Activated CD4-positive, alpha-beta T cell treated with anti-CD3 and anti-CD28 coated beads for 36 hours (primary cell): ENCODE measurements around the gene PRDX3. TPM values are rescaled to one million over a fixed set of nuclear protein-coding genes. Genes with fewer than 3 reads are reported as not detected.
A peak's percentile ranks its signal among the peaks of the same experiment; 100 is the strongest.

ENCODE experiments used
- ATAC-seq: fragments of 200-7000 bp; cut with Tn5 transposase; one replicate; pipeline ENCODE4 v1.10.0; 2021; ENCODE audit warnings: mild to moderate bottlenecking, moderate library complexity
- CTCF ChIA-PET: fragments of 350-600 bp; sonication (Branson Sonifier 250); formaldehyde crosslinking; loops from one replicate; lab custom pipeline; 2021; ENCODE audit warnings: antibody characterized with exemption; lab: Charles Lee
- POLR2A ChIA-PET: fragments of 350-600 bp; sonication (Branson Sonifier 250); formaldehyde crosslinking; loops from one replicate; lab custom pipeline; 2021; ENCODE audit warnings: antibody characterized with exemption, inconsistent platforms; lab: Charles Lee
- DNase-seq: peaks from one replicate; pipeline ENCODE4 v3.0.0-alpha.2; 2020
- H3K27ac Mint-ChIP-seq: one replicate; pipeline ENCODE4 v1.8.0; 2021; ENCODE audit warnings: mixed read lengths
- H3K27me3 Mint-ChIP-seq: one replicate; pipeline ENCODE4 v1.8.0; 2021; ENCODE audit warnings: mixed read lengths
- H3K36me3 Mint-ChIP-seq: one replicate; pipeline ENCODE4 v1.8.0; 2021; ENCODE audit warnings: low read depth, mixed read lengths
- H3K4me1 Mint-ChIP-seq: one replicate; pipeline ENCODE4 v1.8.0; 2021; ENCODE audit warnings: mixed read lengths
- H3K4me3 Mint-ChIP-seq: one replicate; pipeline ENCODE4 v1.8.0; 2021; ENCODE audit warnings: mild to moderate bottlenecking, moderate library complexity, mixed read lengths
- H3K9me3 Mint-ChIP-seq: one replicate; pipeline ENCODE4 v1.8.0; 2021; ENCODE audit warnings: low read depth, mixed read lengths
- intact Hi-C, 2 experiments: fragments of 100-400 bp; cut with DNase I in 1 of 2; cut with micrococcal nuclease in 1 of 2; formaldehyde crosslinking; loops; one replicate each; pipeline versions ENCODE4 v1.14.2 to v1.15.1; 2022 to 2024; cut with DNase I, micrococcal nuclease
- total RNA-seq, 2 experiments: library from RNA; stranded (reverse); gene quantifications; one replicate each; pipeline ENCODE4 v1.2.3, GENCODE V29; 2021

PRDX3 gene
- total RNA-seq, 2 experiments from 2014 or later, result 160 to 217 TPM

DNA sequence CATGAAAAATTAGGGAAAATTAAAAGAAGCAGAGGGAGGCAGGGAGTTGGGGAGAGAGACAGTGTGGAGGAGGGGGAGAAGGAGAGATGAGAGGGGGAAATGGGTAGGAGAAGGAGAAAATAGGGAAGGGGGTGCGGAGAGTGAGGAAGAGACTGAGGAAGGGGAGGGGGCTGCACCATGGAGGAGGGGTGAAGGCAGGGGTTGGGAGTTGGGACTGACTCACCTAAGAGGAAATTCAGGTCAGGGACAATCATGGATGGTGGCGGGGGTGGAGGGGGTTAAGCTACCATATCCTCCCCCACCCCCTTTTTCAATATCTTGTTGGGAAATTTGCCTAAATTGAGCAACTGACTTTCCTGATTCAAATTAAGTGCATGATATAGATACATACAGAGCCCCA, 36.8 kb upstream of the PRDX3 start:
- no peak for DNase-seq
- no peak overlapping the region for H3K27ac Mint-ChIP-seq
- CTCF ChIA-PET, result interaction anchor here (0.9 kb wide), 1 partner anchor 25 kb away, joined by 4 read pairs; no protein-coding TSS in a partner anchor
- no peaks in the 10 kb centered on the region for H3K9me3 Mint-ChIP-seq
- H3K27me3 Mint-ChIP-seq, result no peaks in the 10 kb centered on the region
- POLR2A ChIA-PET, result no interaction called here
- intact Hi-C loops, result no loop called here
- H3K4me1 Mint-ChIP-seq, result peaks cover 45% of the 10 kb centered on the region
- no peak overlapping the region for H3K4me3 Mint-ChIP-seq
- H3K36me3 Mint-ChIP-seq, result peaks cover 4% of the 10 kb centered on the region
- no peak for ATAC-seq

- intact Hi-C loops, result no loop called here
- Mint-ChIP-seq H3K27ac (peak overlapping the region; percentile 94), H3K4me3 (peak overlapping the region; percentile 68), H3K36me3 (peaks cover 4% of the 10 kb centered on the region), H3K4me1 (peaks cover 49% of the 10 kb centered on the region), H3K27me3 (no peaks in the 10 kb centered on the region), H3K9me3 (no peaks in the 10 kb centered on the region)
- POLR2A ChIA-PET, result interaction anchor here (0.7 to 1.2 kb wide), 4 partner anchors 14 to 326 kb away, joined by 3 read pairs; no protein-coding TSS in a partner anchor
- DNase-seq (peak; percentile 22), ATAC-seq (no peak)
- CTCF ChIA-PET, result interaction anchor here (0.7 to 7.2 kb wide), 11 partner anchors 8 to 304 kb away, joined by 3 to 35 read pairs (median 4); no protein-coding TSS in a partner anchor
Observed at GRCh38 chr10:119211625-119212441, 33.2 kb upstream of the PRDX3 start.

DNA sequence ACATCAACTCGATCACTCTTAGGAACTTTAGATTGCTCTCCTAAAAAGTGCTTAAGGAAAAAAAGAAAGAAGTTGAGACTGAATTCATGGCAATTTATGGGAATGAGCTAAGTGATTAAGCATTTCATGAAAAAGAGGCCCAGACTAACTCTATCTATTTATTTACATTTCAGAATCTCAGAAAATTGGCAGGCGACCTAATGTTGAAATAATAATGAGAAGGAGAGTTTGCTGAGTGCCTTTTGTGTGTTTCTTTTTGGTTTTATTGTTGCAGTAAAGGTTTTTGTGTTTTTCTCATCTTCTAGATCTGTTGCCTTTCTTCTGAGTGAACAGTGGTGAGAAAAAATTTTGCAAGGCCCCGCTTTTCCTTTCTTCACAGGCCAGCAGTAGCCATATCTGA, 32.6 kb upstream of the PRDX3 start:
- Mint-ChIP-seq H3K27ac (peak overlapping the region; percentile 94), H3K4me3 (peak overlapping the region; percentile 68), H3K4me1 (peaks cover 54% of the 10 kb centered on the region), H3K27me3 (no peaks in the 10 kb centered on the region), H3K9me3 (no peaks in the 10 kb centered on the region), H3K36me3 (peaks cover 4% of the 10 kb centered on the region)
- CTCF ChIA-PET, result interaction anchor here (0.7 to 7.2 kb wide), 11 partner anchors 19 to 305 kb away, joined by 3 to 35 read pairs (median 4); no protein-coding TSS in a partner anchor
- DNase-seq (no peak), ATAC-seq (no peak)
- POLR2A ChIA-PET, result interaction anchor here (0.8 kb wide), 1 partner anchor 13 kb away, joined by 3 read pairs; no protein-coding TSS in a partner anchor
- intact Hi-C loops, result no loop called here

DNA sequence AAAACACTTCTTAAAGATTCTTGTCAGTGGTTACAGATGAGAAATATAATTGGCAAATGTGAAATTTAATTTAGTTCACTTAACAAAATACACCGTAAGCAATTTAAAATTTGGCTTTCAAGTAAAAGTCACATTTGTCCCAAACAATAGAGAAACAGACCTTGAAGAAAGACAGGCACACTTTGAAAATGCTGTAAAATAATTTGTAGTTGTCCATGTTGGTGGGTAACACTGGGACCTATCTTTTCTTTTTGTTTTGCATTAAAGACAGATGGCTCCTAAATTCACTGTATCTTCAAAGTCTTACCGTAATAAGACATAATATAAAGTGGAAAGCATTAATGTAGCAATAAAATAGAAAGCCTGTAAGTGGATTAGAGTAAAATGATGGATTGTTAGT, 32.0 kb upstream of the PRDX3 start:
- Mint-ChIP-seq H3K27me3 (no peaks in the 10 kb centered on the region), H3K4me3 (peak overlapping the region; percentile 68), H3K36me3 (peaks cover 4% of the 10 kb centered on the region), H3K9me3 (no peaks in the 10 kb centered on the region), H3K27ac (peak overlapping the region; percentile 94), H3K4me1 (peaks cover 58% of the 10 kb centered on the region)
- intact Hi-C loops, result no loop called here
- DNase-seq (no peak), ATAC-seq (no peak)
- ChIA-PET POLR2A (interaction anchor here (0.6 to 0.8 kb wide), 2 partner anchors 13 to 268 kb away, joined by 3 to 4 read pairs; no protein-coding TSS in a partner anchor), CTCF (interaction anchor here (0.7 to 7.2 kb wide), 13 partner anchors 7 to 279 kb away, joined by 3 to 35 read pairs (median 4); no protein-coding TSS in a partner anchor)

DNA sequence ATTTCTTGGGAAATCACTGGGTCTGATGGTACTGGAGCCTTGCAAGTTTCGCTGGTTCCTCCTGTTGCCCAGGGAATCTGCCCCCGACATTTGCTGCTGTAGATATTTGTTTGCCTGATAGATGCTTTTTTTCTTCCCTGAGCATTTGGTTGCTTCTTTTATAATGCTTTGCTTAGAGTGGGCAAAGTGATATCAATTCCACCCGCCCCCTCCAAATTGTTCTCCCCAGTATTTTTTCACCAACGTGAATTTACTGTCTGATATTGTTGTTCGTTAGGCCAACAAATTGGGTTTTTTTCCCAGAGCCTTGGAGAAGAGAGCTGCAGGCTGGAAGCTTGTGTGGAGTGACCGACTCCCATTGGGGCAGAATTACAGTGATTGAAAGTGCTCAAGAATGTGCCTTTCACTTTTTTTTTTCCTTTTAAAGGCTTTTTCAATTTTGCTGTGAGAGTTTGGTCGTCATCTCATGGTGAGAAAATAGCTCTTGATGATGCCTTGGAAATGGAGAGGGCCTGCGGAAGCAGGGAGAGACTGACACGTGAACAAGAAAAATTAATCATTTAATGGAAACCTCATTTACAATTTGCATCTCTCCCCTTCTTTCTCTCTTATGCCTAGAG, 31.2 kb upstream of the PRDX3 start:
- Mint-ChIP-seq H3K36me3 (peaks cover 4% of the 10 kb centered on the region), H3K27me3 (no peaks in the 10 kb centered on the region), H3K4me3 (peak overlapping the region; percentile 92), H3K9me3 (no peaks in the 10 kb centered on the region), H3K4me1 (peaks cover 58% of the 10 kb centered on the region), H3K27ac (peak overlapping the region; percentile 91)
- intact Hi-C loops, result loop anchor here (1.0 to 5.0 kb wide), 6 partner anchors 23 to 387 kb away; partner anchors contain the start of genes PRDX3 (in 1 of the 2) and TIAL1 (in 1 of the 2)
- DNase-seq, result no peak
- ChIA-PET POLR2A (interaction anchor here (0.6 kb wide), 2 partner anchors 41 to 269 kb away, joined by 4 to 5 read pairs; no protein-coding TSS in a partner anchor), CTCF (interaction anchor here (0.7 to 7.2 kb wide), 25 partner anchors 8 to 454 kb away, joined by 3 to 35 read pairs (median 4); no protein-coding TSS in a partner anchor)
- no peak for ATAC-seq

DNA sequence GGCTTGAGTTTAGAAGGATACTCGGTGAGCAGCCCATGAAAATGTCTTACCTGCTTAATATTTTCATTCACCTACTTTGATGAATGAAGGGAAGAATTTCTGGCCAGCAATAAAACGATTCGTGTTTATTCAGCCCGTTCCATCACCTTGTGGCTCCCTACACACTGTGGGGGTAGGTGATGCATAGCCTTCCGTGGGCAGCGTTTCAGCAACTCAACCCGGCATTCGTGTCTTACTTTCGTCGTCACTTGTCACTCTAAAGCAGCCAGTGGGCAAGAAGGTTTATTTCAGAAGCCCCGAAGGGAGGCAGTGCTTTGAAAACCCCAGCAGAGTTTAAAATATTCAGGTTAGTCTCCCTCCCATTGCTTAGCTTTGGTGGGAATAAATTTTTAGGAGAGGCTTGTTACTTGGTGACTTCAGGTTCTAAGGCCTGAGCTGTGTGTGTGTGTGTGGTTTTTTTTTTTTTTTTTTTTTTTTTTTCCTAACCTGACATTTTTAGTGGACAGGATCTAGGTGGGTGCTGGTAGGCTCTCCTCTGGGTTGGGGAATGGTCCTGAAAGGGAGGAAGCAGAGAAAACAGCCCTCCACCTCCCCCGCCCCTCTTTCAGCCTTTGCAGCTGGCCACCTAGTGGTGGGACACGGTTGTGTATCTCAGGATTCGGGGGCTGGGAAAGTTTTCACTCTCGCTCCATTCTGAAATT, 30.6 kb upstream of the PRDX3 start:
- ATAC-seq, result peak; percentile 33
- ChIA-PET POLR2A (interaction anchor here (0.6 to 0.7 kb wide), 3 partner anchors 9 to 541 kb away, joined by 3 to 6 read pairs (median 4); no protein-coding TSS in a partner anchor), CTCF (interaction anchor here (0.6 to 7.2 kb wide), 23 partner anchors 9 to 236 kb away, joined by 3 to 35 read pairs (median 4); no protein-coding TSS in a partner anchor)
- DNase-seq, result peak; percentile 77
- Mint-ChIP-seq H3K36me3 (peaks cover 4% of the 10 kb centered on the region), H3K4me3 (peak overlapping the region; percentile 92), H3K9me3 (no peaks in the 10 kb centered on the region), H3K27ac (peak overlapping the region; percentile 91), H3K4me1 (peaks cover 55% of the 10 kb centered on the region), H3K27me3 (no peaks in the 10 kb centered on the region)
- intact Hi-C loops, result loop anchor here (1.0 to 5.0 kb wide), 6 partner anchors 24 to 388 kb away; partner anchors contain the start of genes PRDX3 (in 1 of the 2) and TIAL1 (in 1 of the 2)

DNA sequence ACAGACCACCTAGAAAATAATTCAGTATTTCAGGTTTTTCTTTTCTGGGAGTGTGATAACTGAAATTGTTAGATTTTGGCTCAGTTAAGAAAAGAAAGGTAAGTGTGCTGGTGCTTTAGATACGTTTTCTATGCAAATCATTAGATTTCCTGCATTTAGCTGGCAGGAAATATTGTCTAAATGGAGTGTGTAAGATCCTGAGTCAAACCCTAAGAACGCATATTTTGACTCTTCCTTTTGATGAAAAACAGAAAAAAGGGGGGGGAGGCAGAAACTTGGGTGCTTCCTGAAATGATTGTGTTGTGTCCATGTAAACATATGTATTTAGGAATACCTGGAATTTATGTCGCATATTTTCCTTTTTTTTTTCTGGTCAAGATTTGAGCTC, 29.9 kb upstream of the PRDX3 start:
- ATAC-seq (peak; percentile 5), DNase-seq (no peak)
- no peaks in the 10 kb centered on the region for H3K27me3 Mint-ChIP-seq
- peaks cover 49% of the 10 kb centered on the region for H3K4me1 Mint-ChIP-seq
- peaks cover 4% of the 10 kb centered on the region for H3K36me3 Mint-ChIP-seq
- intact Hi-C loops, result loop anchor here (2.0 to 5.0 kb wide), 5 partner anchors 24 to 389 kb away; partner anchors contain the start of genes PRDX3 (in 1 of the 2) and TIAL1 (in 1 of the 2)
- POLR2A ChIA-PET, result interaction anchor here (0.7 kb wide), 3 partner anchors 9 to 116 kb away, joined by 3 to 4 read pairs (median 4); no protein-coding TSS in a partner anchor
- peak overlapping the region; percentile 92 for H3K4me3 Mint-ChIP-seq
- H3K9me3 Mint-ChIP-seq, result no peaks in the 10 kb centered on the region
- H3K27ac Mint-ChIP-seq, result peak overlapping the region; percentile 91
- CTCF ChIA-PET, result interaction anchor here (0.6 to 7.2 kb wide), 16 partner anchors 9 to 330 kb away, joined by 3 to 35 read pairs (median 4); no protein-coding TSS in a partner anchor

DNA sequence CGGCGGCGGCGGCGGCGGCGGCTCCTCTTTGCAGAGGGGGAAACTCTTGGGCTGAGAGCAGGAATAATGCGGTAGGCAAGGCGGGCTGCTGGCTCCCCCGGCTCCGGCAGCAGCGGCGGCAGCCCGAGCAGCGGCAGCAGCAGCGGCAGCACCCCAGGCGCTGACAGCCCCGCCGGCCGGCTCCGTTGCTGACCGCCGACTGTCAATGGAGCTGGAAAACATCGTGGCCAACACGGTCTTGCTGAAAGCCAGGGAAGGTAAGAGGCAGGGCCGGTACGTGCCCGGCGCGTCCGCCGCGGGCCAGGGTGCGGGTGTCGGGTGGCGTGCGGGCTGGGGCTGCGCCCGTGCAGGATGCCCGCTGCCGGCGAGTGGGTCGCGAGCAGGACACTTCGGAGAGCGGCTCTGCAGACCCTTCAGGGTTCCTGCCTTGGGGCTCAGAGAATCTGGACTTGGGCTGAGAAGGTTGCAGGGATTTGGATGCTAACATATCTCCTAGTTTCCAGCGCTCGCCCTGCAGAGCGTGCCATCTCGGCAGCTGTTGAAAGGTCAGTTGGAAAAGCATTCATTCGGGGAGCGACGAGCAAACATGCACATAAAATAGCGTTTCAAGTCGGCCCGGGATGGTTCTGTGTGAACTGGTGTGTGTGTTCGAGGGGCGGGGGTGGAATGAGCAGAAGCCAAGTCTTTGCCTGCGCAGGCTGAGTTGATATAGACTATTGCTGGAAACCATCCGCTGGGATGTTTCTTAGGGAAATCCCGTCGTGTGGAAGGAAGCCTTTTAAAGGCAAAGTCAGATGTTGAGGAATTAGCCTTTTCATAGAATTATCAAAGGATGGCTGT, 29.3 kb upstream of the PRDX3 start:
- ATAC-seq (peak; percentile 1), DNase-seq (peak; percentile 71)
- peaks cover 44% of the 10 kb centered on the region for H3K4me1 Mint-ChIP-seq
- ChIA-PET CTCF (interaction anchor here (0.6 to 7.2 kb wide), 34 partner anchors 9 to 333 kb away, joined by 3 to 35 read pairs (median 6); no protein-coding TSS in a partner anchor), POLR2A (interaction anchor here (0.6 to 1.0 kb wide), 5 partner anchors 24 to 321 kb away, joined by 3 to 7 read pairs (median 4); no protein-coding TSS in a partner anchor)
- H3K9me3 Mint-ChIP-seq, result no peaks in the 10 kb centered on the region
- peak overlapping the region; percentile 92 for H3K4me3 Mint-ChIP-seq
- peak overlapping the region; percentile 91 for H3K27ac Mint-ChIP-seq
- intact Hi-C loops, result loop anchor here (1.0 to 5.0 kb wide), 18 partner anchors 25 to 518 kb away; partner anchors contain the start of genes PRDX3 (in 2 of the 2), RGS10 (in 2 of the 2), SFXN4 (in 2 of the 2) and BAG3 (in 1 of the 2)
- peaks cover 4% of the 10 kb centered on the region for H3K36me3 Mint-ChIP-seq
- H3K27me3 Mint-ChIP-seq, result no peaks in the 10 kb centered on the region

DNA sequence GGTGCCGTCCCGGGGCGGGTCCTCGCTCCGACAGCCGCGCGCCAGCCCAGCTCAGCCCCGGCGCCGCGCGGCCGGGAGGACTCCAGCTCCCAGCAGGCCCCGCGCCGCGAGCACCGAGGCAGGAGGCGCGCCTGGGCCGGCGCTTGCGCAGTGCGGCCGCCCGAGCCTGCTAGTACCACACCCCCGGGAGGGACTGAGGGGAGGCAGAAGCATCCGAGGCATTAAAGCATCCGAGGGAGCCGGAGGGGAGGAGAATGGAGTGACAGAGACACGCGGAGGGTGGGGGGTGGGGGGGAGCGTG, 28.7 kb upstream of the PRDX3 start, which contains the start of gene GRK5:
GRK5 (plus strand) TSS at position 206 of the 301 bp plus-strand sequence. CDS start 347 bp downstream, outside the sequence.
- DNase-seq (peak; percentile 97), ATAC-seq (peak; percentile 88)
- no peaks in the 10 kb centered on the region for H3K9me3 Mint-ChIP-seq
- H3K4me1 Mint-ChIP-seq, result peaks cover 38% of the 10 kb centered on the region
- H3K27me3 Mint-ChIP-seq, result no peaks in the 10 kb centered on the region
- no peaks in the 10 kb centered on the region for H3K36me3 Mint-ChIP-seq
- POLR2A ChIA-PET, result interaction anchor here (0.6 to 1.3 kb wide), 7 partner anchors 9 to 322 kb away, joined by 3 to 8 read pairs (median 3); no protein-coding TSS in a partner anchor
- CTCF ChIA-PET, result interaction anchor here (0.6 to 7.2 kb wide), 35 partner anchors 14 to 388 kb away, joined by 3 to 35 read pairs (median 5); no protein-coding TSS in a partner anchor
- H3K4me3 Mint-ChIP-seq, result peak within 1 kb of the TSS; percentile 92
- intact Hi-C loops, result loop anchor here (1.0 to 5.0 kb wide), 15 partner anchors 29 to 519 kb away; partner anchors contain the start of genes RGS10 (in 2 of the 2), SFXN4 (in 2 of the 2), BAG3 (in 1 of the 2) and EIF3A (in 1 of the 2)
- peak within 1 kb of the TSS; percentile 93 for H3K27ac Mint-ChIP-seq
